Astrocyte (in vitro differentiated cells and primary cell): ENCODE data around the gene LSM14A. TPM values are rescaled to one million over a fixed set of nuclear protein-coding genes. Genes with fewer than 3 reads are reported as not detected.

ENCODE experiments used
- DNase-seq: peaks from one replicate; pipeline ENCODE4 v3.0.0-alpha.2; 2010; ENCODE audit warnings: low read depth
- FAIRE-seq: peaks from 2 replicates; lab custom pipeline; 2011; peaks lifted over from hg19 to GRCh38; lab: Jason Lieb, UNC
- H2AFZ ChIP-seq: 2 replicates; pipeline ENCODE4 v1.6.0; 2012; ENCODE audit warnings: low read depth, low read length, inconsistent platforms
- H3K27ac ChIP-seq: 2 replicates; pipeline ENCODE4 v1.5.1; 2011; ENCODE audit warnings: low read depth, low read length, inconsistent platforms
- H3K27me3 ChIP-seq: 2 replicates; pipeline ENCODE4 v1.6.0; 2011; ENCODE audit warnings: low read length, inconsistent platforms; ENCODE audit not compliant: insufficient read depth
- H3K36me3 ChIP-seq: 2 replicates; pipeline ENCODE4 v1.5.1; 2011; ENCODE audit warnings: low read length, inconsistent platforms; ENCODE audit not compliant: insufficient read depth
- H3K4me1 ChIP-seq: 2 replicates; pipeline ENCODE4 v1.5.1; 2011; ENCODE audit warnings: low read length, inconsistent platforms; ENCODE audit not compliant: insufficient read depth
- H3K4me2 ChIP-seq: 2 replicates; pipeline ENCODE4 v1.6.0; 2012; ENCODE audit warnings: low read length, inconsistent platforms
- H3K4me3 ChIP-seq: 2 replicates; pipeline ENCODE4 v1.5.1; 2011; ENCODE audit warnings: low read depth, mild to moderate bottlenecking, low read length, inconsistent platforms; ENCODE audit not compliant: insufficient read depth
- H3K79me2 ChIP-seq: 2 replicates; pipeline ENCODE4 v1.6.0; 2012; ENCODE audit warnings: mild to moderate bottlenecking, low read length, inconsistent platforms; ENCODE audit not compliant: insufficient read depth
- H3K9ac ChIP-seq: 2 replicates; pipeline ENCODE4 v1.6.0; 2012; ENCODE audit warnings: mild to moderate bottlenecking, low read length, inconsistent platforms
- H3K9me3 ChIP-seq: 2 replicates; pipeline ENCODE4 v1.5.1; 2012; ENCODE audit warnings: low read depth, mild to moderate bottlenecking, low read length, inconsistent platforms; ENCODE audit not compliant: insufficient read depth
- H4K20me1 ChIP-seq: 2 replicates; pipeline ENCODE4 v1.6.0; 2012; ENCODE audit warnings: low read length, inconsistent platforms; ENCODE audit not compliant: insufficient read depth
- H3K27ac Mint-ChIP-seq: one replicate; pipeline ENCODE4 v1.8.0; 2021; ENCODE audit warnings: mild to moderate bottlenecking, mixed read lengths; ENCODE audit not compliant: unreplicated experiment
- H3K27me3 Mint-ChIP-seq: one replicate; pipeline ENCODE4 v1.8.0; 2021; ENCODE audit warnings: low read depth, mixed read lengths; ENCODE audit not compliant: unreplicated experiment
- H3K36me3 Mint-ChIP-seq: one replicate; pipeline ENCODE4 v1.8.0; 2021; ENCODE audit warnings: low read depth, mixed read lengths; ENCODE audit not compliant: unreplicated experiment
- H3K4me1 Mint-ChIP-seq: one replicate; pipeline ENCODE4 v1.8.0; 2021; ENCODE audit warnings: low read depth, mixed read lengths; ENCODE audit not compliant: unreplicated experiment
- H3K4me3 Mint-ChIP-seq: one replicate; pipeline ENCODE4 v1.8.0; 2021; ENCODE audit warnings: mild to moderate bottlenecking, moderate library complexity, mixed read lengths; ENCODE audit not compliant: unreplicated experiment
- H3K9me3 Mint-ChIP-seq: one replicate; pipeline ENCODE4 v1.8.0; 2021; ENCODE audit warnings: mild to moderate bottlenecking, mixed read lengths; ENCODE audit not compliant: unreplicated experiment
- CTCF ChIP-seq: IDR thresholded peaks from 2 replicates; pipeline ENCODE4 v1.5.1; 2011; ENCODE audit warnings: low read depth, mild to moderate bottlenecking, inconsistent platforms, low read length, moderate library complexity; ENCODE audit not compliant: insufficient read depth
- EZH2 ChIP-seq: IDR thresholded peaks from 2 replicates; pipeline ENCODE4 v1.6.1; 2012; ENCODE audit warnings: mild to moderate bottlenecking, low read length, inconsistent platforms; ENCODE audit not compliant: insufficient read depth
- total RNA-seq: library from RNA; stranded (reverse); gene quantifications from 2 replicates; pipeline ENCODE4 v1.2.1, GENCODE V29; 2021

Gene LSM14A
- total RNA-seq, 1 donor from 2014 or later = 88.4 TPM

GRCh38 chr19:34176581-34176980 is 4.3 kb downstream of the LSM14A start:
- Mint-ChIP-seq H3K9me3 (no peaks in the 10 kb centered on the region), H3K27ac (no peak overlapping the region), H3K4me3 (peak overlapping the region; percentile 99), H3K36me3 (peaks cover 2% of the 10 kb centered on the region), H3K4me1 (peaks cover 32% of the 10 kb centered on the region), H3K27me3 (no peaks in the 10 kb centered on the region)
- Histone ChIP-seq H3K9ac (no peak overlapping the region), H3K27me3 (no peaks in the 10 kb centered on the region), H3K79me2 (peaks cover 99% of the 10 kb centered on the region), H3K9me3 (no peaks in the 10 kb centered on the region), H3K27ac (no peak overlapping the region), H4K20me1 (peaks cover 86% of the 10 kb centered on the region), H3K4me2 (peak overlapping the region; percentile 53), H3K4me1 (peaks cover 31% of the 10 kb centered on the region), H2AFZ (no peak overlapping the region), H3K36me3 (peaks cover 2% of the 10 kb centered on the region), H3K4me3 (no peak overlapping the region)
- no peak for DNase-seq
- FAIRE-seq = no peak
- TF ChIP-seq CTCF (no peak), EZH2 (no peak)

DNA sequence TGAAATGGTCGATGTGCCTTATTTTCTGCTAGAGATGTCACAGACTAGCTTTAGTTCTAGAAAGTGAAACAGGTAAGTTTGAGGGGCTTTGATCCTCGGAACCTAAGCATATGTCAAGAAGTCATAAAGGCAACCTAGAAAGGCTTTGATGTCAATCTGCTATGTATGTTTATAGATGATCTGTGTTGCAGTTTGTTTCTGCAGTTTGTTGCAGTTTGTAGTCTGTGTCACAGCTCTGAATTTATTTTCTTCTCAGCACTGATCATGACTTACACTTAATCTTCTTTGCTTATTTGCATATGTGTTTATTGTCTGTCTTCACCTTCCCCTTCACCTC is 5.9 kb downstream of the LSM14A start:
- no peak overlapping the region for H3K27ac Mint-ChIP-seq
- peaks cover 37% of the 10 kb centered on the region for H3K4me1 Mint-ChIP-seq
- no peak for FAIRE-seq
- DNase-seq = no peak
- Histone ChIP-seq H3K9me3 (no peaks in the 10 kb centered on the region), H3K9ac (no peak overlapping the region), H4K20me1 (peaks cover 98% of the 10 kb centered on the region), H3K36me3 (peaks cover 2% of the 10 kb centered on the region), H3K27me3 (no peaks in the 10 kb centered on the region), H3K4me3 (no peak overlapping the region), H3K27ac (no peak overlapping the region), H3K4me2 (peak overlapping the region; percentile 56), H3K4me1 (peaks cover 23% of the 10 kb centered on the region), H2AFZ (no peak overlapping the region), H3K79me2 (peaks cover 100% of the 10 kb centered on the region)
- no peaks in the 10 kb centered on the region for H3K9me3 Mint-ChIP-seq
- H3K36me3 Mint-ChIP-seq = peaks cover 5% of the 10 kb centered on the region
- no peaks in the 10 kb centered on the region for H3K27me3 Mint-ChIP-seq
- TF ChIP-seq CTCF = no peak
- TF ChIP-seq EZH2 = no peak
- H3K4me3 Mint-ChIP-seq = peak overlapping the region; percentile 2

DNA sequence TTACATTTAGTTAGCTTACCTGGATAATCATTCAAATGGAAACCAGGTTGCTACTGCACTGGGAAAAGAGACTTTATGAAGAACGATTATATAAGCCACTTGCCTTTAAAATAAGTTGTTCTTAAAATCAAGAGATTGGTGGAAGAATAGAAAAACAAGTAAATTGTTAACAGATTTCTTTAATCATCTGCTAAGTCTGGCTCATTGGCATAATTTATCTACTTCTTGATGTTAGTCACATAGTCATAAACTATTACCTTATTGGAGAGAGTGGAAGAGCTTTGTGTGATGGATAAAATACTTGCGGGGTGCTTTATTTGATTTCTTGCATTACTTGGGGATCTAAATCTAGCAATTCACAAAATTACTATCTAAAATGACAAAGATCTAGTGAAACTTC is 6.8 kb downstream of the LSM14A start:
- Mint-ChIP-seq H3K4me1 (peaks cover 37% of the 10 kb centered on the region), H3K4me3 (no peak overlapping the region), H3K9me3 (no peaks in the 10 kb centered on the region), H3K36me3 (peaks cover 5% of the 10 kb centered on the region), H3K27me3 (no peaks in the 10 kb centered on the region), H3K27ac (no peak overlapping the region)
- no peaks in the 10 kb centered on the region for H3K27me3 ChIP-seq
- H3K4me2 ChIP-seq = no peak overlapping the region
- H3K9ac ChIP-seq = no peak overlapping the region
- H3K4me1 ChIP-seq = peaks cover 16% of the 10 kb centered on the region
- H2AFZ ChIP-seq = no peak overlapping the region
- DNase-seq (no peak), FAIRE-seq (no peak)
- peaks cover 98% of the 10 kb centered on the region for H4K20me1 ChIP-seq
- H3K79me2 ChIP-seq = peaks cover 100% of the 10 kb centered on the region
- TF ChIP-seq CTCF (no peak), EZH2 (no peak)
- no peak overlapping the region for H3K27ac ChIP-seq
- H3K9me3 ChIP-seq = no peaks in the 10 kb centered on the region
- H3K36me3 ChIP-seq = peaks cover 2% of the 10 kb centered on the region
- H3K4me3 ChIP-seq = no peak overlapping the region
